ENCODE data around the gene RUNX3. TPM values are rescaled to one million over a fixed set of nuclear protein-coding genes. Genes with fewer than 3 reads are reported as not detected.

The RUNX3 gene
- total RNA-seq, 1 donor from 2014 or later, result not detected

GRCh38 chr1:24959623-24959975 is 29.5 kb upstream of the RUNX3 start:
- Mint-ChIP-seq H3K36me3 (ENCODE audit: unreplicated experiment) (no peaks in the 10 kb centered on the region), H3K9me3 (ENCODE audit: unreplicated experiment) (no peaks in the 10 kb centered on the region), H3K27me3 (ENCODE audit: unreplicated experiment) (peaks cover 4% of the 10 kb centered on the region), H3K4me1 (ENCODE audit: unreplicated experiment) (peaks cover 14% of the 10 kb centered on the region), H3K4me3 (ENCODE audit: unreplicated experiment) (no peak overlapping the region), H3K27ac (ENCODE audit: unreplicated experiment) (no peak overlapping the region)
- TF ChIP-seq CTCF (IDR thresholded peaks at IDR 0.05), result no peak
- DNase-seq (ENCODE audit: extremely low spot score, unreplicated experiment), result no peak

- no peaks in the 10 kb centered on the region for H3K36me3 Mint-ChIP-seq (ENCODE audit: unreplicated experiment)
- no peaks in the 10 kb centered on the region for H3K9me3 Mint-ChIP-seq (ENCODE audit: unreplicated experiment)
- H3K27ac Mint-ChIP-seq (ENCODE audit: unreplicated experiment), result no peak overlapping the region
Measured at GRCh38 chr1:24958766-24959622, 28.9 kb upstream of the RUNX3 start.

GRCh38 chr1:24957808-24958752 is 28.0 kb upstream of the RUNX3 start:
- Mint-ChIP-seq H3K27me3 (ENCODE audit: unreplicated experiment) (peaks cover 4% of the 10 kb centered on the region), H3K27ac (ENCODE audit: unreplicated experiment) (no peak overlapping the region), H3K4me1 (ENCODE audit: unreplicated experiment) (peaks cover 12% of the 10 kb centered on the region), H3K36me3 (ENCODE audit: unreplicated experiment) (no peaks in the 10 kb centered on the region), H3K4me3 (ENCODE audit: unreplicated experiment) (no peak overlapping the region), H3K9me3 (ENCODE audit: unreplicated experiment) (no peaks in the 10 kb centered on the region)
- no peak for TF ChIP-seq CTCF (IDR thresholded peaks at IDR 0.05)
- DNase-seq (ENCODE audit: extremely low spot score, unreplicated experiment), result no peak

More at GRCh38 chr1:24958766-24959622, 28.9 kb upstream of the RUNX3 start:
- peaks cover 4% of the 10 kb centered on the region for H3K27me3 Mint-ChIP-seq (ENCODE audit: unreplicated experiment)
- peaks cover 12% of the 10 kb centered on the region for H3K4me1 Mint-ChIP-seq (ENCODE audit: unreplicated experiment)
- H3K4me3 Mint-ChIP-seq (ENCODE audit: unreplicated experiment), result no peak overlapping the region
- DNase-seq (ENCODE audit: extremely low spot score, unreplicated experiment), result no peak
- no peak for TF ChIP-seq CTCF (IDR thresholded peaks at IDR 0.05)

GRCh38 chr1:24957016-24957807 is 27.1 kb upstream of the RUNX3 start:
- TF ChIP-seq CTCF (IDR thresholded peaks at IDR 0.05), result no peak
- Mint-ChIP-seq H3K9me3 (ENCODE audit: unreplicated experiment) (no peaks in the 10 kb centered on the region), H3K27ac (ENCODE audit: unreplicated experiment) (no peak overlapping the region), H3K27me3 (ENCODE audit: unreplicated experiment) (peaks cover 6% of the 10 kb centered on the region), H3K4me3 (ENCODE audit: unreplicated experiment) (no peak overlapping the region), H3K36me3 (ENCODE audit: unreplicated experiment) (no peaks in the 10 kb centered on the region), H3K4me1 (ENCODE audit: unreplicated experiment) (peaks cover 12% of the 10 kb centered on the region)
- no peak for DNase-seq (ENCODE audit: extremely low spot score, unreplicated experiment)

All from osteocyte (in vitro differentiated cells).